HG02678 (cell line): ENCODE results near the gene RIPOR3.
"Not testable (repeated sequence)": the region's sequence is repeated elsewhere in the genome, so short reads cannot be mapped to it uniquely, and the experiment has no call there.

Experiments
- ATAC-seq: cut with Tn5 transposase; IDR thresholded peaks from one replicate; pipeline ENCODE4 v1.9.1; 2021; ENCODE audit warnings: mild to moderate bottlenecking, moderate library complexity; ENCODE audit not compliant: unreplicated experiment

RIPOR3 gene

DNA sequence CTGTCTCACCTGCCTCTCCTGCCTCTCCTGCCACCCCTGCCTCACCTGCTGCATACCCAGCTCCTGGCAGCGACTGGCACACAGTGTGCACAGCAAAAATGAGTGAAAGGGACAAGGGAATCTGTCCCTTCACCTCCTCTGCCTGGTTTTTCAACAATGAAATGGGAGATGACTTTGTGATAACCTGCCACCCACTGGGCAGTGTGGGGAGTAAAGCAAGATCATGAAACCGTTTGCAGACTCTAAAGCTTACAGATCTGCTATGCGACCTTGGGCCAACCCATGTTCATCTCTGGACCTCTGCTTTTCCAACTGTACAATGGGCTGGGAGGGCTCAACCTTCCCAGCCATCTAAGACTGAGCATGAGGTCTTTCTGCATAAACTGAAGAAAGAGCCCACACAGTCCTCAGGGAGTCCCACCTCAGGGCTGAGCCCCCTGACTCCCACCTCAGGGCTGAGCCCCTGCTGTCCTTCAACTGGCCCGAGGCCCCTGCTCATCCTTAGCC is 81.1 kb downstream of the RIPOR3 start:
- ATAC-seq, result no peak

DNA sequence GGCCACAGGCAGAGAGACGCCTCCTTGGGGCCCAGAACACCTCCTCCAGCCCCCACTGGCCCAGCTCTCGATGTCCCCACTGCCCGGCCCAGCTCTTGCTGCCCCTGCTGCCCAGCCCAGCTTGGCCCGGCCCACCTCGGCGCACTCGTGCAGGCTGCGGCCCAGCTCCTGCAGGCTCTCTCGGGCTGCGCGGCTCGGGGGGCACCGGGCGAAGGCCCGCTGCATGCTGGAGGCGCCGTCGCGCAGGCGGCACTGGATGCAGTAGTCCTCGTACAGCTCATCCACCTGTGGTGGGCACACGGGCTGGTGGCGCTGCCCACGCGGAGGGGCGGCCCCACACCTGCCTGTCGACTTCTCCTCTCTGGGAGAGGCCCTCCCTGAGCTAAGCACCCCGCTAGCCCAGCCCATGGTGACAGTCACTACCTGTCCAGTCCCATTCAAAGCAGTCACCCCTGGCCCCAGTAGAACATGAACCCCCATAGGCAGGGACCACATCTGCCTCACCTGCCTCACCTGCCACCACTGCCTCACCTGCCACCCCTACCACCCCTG is 81.8 kb downstream of the RIPOR3 start:
- no peak for ATAC-seq

- no peak for ATAC-seq
Measured at GRCh38 chr20:50608750-50609104, 82.6 kb downstream of the RIPOR3 start.

- no peak for ATAC-seq
Measured at GRCh38 chr20:50607850-50608749, 83.2 kb downstream of the RIPOR3 start.

DNA sequence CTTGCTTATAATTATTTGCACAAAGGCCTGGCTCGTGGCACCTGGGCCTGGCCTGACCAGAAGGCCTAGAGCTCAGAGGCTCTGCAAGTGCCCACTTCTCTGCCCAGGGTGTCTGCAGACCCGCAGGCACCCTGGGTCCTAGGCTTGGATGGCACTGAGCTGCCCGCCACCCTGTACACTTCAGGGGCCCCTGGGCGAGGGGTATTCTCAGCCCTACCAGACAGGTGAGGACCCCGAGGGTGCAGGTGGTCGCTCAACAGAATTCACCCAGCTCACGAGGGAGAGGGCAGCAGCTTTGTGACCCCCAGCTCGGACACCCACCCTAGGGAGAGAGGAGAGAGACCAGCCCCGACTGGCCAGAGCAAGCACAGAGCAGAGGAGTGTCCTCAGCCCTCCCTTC is 83.9 kb downstream of the RIPOR3 start:
- ATAC-seq, result no peak

GRCh38 chr20:50605136-50605535 is 86.2 kb downstream of the RIPOR3 start:
- no peak for ATAC-seq

- no peak for ATAC-seq
Measured at GRCh38 chr20:50604451-50604850, 86.9 kb downstream of the RIPOR3 start.

- ATAC-seq, result no peak
Measured at GRCh38 chr20:50602432-50603088, 88.8 kb downstream of the RIPOR3 start.

GRCh38 chr20:50601511-50602431 is 89.6 kb downstream of the RIPOR3 start:
- ATAC-seq, result no peak

- ATAC-seq, result no peak
Measured at GRCh38 chr20:50600281-50600895, 91.0 kb downstream of the RIPOR3 start.

DNA sequence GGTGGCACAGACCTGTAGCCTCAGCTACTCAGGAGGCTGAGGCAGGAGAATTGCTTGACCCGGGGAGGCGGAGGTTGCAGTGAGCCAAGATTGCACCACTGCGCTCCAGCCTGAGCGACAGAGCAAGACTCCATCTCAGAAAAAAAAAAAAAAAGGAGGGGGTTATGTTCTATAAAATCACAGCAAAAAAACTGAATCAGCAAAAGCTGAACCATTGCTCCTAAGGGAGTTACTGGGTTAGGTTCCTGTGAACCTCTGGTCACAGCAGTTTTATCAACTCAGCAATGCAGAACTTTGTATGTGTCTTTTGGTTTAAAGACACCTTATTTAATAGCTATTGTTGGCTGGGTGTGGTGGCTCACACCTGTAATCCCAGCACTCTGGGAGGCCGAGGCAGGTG is 92.6 kb downstream of the RIPOR3 start:
- ATAC-seq, result not testable (repeated sequence)

GRCh38 chr20:50598074-50598473 is 93.3 kb downstream of the RIPOR3 start:
- no peak for ATAC-seq

GRCh38 chr20:50597406-50597969 is 93.9 kb downstream of the RIPOR3 start:
- no peak for ATAC-seq

DNA sequence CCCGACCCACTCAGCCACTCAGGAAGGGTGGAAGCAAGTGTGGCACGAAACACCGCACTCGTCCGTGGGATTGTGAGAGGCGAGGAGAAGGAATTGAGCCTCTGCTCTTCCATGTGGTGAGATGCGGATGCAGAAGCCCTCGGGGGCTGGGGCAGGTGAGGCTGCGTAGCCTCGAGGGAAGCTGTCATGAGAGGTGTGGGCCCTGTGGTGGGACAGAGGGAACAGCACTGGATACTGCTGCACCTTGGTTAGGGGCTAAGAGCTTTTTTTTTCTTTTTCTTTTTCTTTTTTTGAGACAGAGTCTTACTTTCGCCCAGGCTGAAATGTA is 94.7 kb downstream of the RIPOR3 start:
- no peak for ATAC-seq

DNA sequence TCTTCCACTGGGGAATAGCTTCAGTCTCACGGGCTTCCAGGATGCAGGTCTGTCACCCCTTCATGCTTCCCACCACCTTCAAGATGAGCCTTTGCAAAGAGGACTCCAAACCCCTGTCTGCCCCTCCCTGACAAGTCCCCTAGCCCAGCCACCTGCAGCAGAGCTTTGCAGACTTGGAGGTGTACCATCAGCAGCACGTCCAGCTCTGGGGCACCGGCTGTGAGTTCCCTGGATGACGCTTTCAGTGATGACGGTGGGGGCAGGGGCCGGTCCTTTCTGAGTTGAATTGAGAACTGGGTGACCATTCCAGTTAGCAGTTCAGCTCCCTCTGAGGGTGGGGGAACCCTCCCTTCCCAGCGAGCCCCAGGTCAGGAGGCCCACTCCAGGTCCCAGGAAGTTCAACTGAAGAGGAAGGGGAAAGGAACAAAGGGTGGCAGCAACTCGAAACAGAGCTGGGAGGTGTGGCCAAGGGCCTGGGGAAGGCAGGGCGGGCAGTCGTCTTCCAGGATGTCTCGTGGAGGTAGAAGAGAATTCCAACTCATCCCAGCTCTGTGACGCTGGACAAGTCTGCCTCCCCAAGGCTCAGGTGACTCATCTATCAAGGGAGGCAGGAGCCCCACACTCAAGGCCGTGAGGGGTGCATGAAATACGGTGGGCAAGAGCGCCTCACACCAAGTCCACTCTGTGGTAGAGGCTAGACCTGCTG is 95.2 kb downstream of the RIPOR3 start:
- ATAC-seq, result no peak

DNA sequence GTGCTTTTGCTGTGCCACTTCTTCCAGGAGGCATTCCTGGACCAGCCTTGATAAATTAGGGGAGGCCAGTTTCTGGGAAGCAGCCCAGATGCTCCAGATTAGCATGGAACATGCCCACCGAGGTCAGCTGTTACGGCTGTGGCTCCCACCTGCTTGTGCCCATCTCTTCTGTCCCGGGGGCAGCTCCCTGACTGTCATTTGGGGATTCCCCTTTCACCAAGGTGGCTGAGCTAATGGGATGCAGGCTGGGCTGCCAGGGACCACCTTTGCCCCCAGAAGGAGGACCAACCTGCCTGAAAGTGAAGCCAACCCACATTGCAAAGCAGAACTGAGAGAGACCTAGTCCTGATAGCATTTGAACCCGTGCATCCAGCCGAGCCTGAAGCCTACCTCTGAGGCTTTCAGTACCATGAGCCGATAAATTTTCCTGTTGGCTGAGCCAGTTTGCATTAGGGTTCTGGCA is 95.9 kb downstream of the RIPOR3 start:
- ATAC-seq, result no peak

- no peak for ATAC-seq
Measured at GRCh38 chr20:50594591-50595432, 96.5 kb downstream of the RIPOR3 start.

GRCh38 chr20:50594231-50594590 is 97.1 kb downstream of the RIPOR3 start:
- ATAC-seq, result no peak

DNA sequence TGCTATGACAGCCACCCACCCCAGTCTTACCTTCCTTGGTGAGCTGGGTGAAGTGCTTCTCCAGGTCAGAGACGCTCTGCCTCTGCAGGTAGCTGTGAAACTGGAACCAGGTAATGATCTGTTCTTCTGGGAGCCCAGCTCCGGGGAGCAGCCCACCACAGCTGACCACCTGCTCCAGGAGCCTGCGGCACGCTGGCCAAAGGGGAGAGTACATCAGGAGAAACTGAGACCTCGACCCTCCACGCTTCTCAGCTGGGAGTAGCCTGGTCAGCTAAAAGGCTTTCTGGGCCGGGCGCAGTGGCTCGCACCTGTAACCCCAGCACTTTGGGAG is 98.4 kb downstream of the RIPOR3 start:
- no peak for ATAC-seq
